AG09309 (cell line): ENCODE results near the gene RNASE4.
A peak's percentile ranks its signal among the peaks of the same experiment; 100 is the strongest.

ENCODE experiments used
- DNase-seq: peaks from one replicate; pipeline ENCODE4 v3.0.0-alpha.2; 2010; ENCODE audit warnings: low read depth
- H3K4me3 ChIP-seq: 2 replicates; pipeline ENCODE4 v1.5.1; 2011; ENCODE audit warnings: mild to moderate bottlenecking, low read depth, low read length, moderate library complexity; ENCODE audit not compliant: control insufficient read depth
- TF ChIP-seq, protein P1 (sequence below): IDR thresholded peaks from 2 replicates; pipeline ENCODE4 v1.5.1; 2011; ENCODE audit warnings: mild to moderate bottlenecking, low read depth, low read length, inconsistent platforms; ENCODE audit not compliant: insufficient read depth, control insufficient read depth; ENCODE audit errors: missing control alignments

RNASE4 gene

DNA sequence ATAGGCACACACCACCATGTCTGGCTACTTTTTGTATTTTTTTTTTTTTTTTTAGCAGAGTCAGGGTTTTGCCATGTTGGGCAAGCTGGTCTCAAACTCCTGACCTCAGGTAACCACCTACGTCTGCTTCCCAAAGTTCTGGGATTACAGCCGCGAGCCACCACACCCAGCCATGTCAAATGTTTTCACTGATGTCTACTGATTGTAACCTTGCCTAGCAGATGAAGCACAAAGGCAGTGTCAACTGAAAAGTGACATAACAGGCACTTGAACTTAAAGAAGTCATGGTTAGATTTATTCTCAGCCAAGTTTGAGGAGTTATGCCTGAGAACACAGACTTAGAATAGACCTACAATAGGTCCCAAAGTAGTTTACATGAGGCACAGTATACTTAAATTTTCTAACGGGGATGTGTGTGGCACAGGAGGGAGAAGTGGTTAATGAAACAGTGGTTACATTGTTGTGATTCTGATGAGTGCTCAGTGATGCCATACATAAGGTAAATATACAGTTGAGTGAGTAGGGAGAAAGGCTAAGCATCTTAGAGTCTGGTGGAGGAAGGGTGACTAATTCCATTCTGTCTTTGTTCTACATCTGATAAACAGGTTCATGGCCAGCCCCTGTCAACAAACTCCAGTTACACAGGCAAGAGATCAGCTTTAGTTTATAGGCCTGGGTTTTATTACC is 12.6 kb upstream of the RNASE4 start:
- no peak overlapping the region for H3K4me3 ChIP-seq
- TF ChIP-seq, protein P1, sequence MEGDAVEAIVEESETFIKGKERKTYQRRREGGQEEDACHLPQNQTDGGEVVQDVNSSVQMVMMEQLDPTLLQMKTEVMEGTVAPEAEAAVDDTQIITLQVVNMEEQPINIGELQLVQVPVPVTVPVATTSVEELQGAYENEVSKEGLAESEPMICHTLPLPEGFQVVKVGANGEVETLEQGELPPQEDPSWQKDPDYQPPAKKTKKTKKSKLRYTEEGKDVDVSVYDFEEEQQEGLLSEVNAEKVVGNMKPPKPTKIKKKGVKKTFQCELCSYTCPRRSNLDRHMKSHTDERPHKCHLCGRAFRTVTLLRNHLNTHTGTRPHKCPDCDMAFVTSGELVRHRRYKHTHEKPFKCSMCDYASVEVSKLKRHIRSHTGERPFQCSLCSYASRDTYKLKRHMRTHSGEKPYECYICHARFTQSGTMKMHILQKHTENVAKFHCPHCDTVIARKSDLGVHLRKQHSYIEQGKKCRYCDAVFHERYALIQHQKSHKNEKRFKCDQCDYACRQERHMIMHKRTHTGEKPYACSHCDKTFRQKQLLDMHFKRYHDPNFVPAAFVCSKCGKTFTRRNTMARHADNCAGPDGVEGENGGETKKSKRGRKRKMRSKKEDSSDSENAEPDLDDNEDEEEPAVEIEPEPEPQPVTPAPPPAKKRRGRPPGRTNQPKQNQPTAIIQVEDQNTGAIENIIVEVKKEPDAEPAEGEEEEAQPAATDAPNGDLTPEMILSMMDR = no peak
- DNase-seq = no peak

DNA sequence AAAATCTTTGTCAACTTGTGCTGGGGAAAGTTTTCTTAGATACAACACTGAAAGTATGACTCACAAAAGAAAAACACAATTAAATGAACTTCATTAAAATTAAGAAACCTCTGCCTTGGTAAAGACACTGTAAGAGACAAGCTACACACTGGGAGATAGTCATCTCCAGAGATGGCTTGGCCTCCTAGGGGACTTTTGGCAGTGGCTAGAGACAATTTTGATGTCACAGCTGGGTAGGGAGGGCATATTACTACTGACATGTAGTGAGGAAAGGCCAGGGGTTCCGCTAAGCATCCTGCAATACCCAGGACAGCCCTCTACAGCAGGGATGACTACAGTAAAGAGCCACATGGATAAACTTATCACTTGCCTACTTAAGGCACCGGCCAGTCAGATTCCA is 8.7 kb upstream of the RNASE4 start:
- no peak overlapping the region for H3K4me3 ChIP-seq
- no peak for DNase-seq
- TF ChIP-seq, protein P1 = no peak

DNA sequence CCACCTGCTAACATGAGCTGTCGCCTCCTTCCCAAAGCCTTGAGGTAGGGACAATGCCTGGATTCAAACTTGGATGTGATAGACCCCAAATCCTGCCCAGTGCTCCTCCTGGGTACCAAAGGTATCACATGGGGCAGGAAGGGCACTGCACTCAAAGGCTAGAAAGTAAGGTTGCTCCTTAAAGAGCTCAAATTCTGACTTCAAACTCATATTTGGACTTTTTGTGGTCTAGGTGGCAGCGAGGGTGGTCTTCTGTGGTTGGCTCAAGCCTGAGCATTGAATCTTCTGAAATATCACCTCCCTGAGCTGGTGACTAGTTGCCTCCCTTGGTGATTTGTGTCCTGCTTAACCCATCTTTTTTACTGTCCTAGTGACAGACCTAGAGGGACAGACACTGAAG is 8.3 kb upstream of the RNASE4 start:
- H3K4me3 ChIP-seq = no peak overlapping the region
- TF ChIP-seq, protein P1 = no peak
- DNase-seq = no peak

DNA sequence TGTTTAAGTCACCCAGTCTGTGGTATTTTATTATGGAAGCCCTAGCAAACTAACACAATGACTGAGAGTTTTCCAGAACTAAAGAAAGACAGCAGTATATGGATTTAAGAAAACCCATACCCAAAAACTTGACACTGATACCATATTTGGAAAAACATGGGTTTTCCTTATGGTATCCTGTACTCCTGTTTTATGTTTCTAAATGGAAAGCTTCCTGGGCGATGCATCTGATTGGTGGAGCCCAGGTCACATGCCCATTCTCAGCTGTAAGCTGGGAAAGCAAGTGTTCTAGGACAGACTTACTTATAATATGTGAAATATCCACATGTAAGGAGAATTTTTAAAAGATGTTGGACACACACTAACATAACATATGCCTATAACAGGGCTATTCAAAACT is 4.5 kb upstream of the RNASE4 start:
- TF ChIP-seq, protein P1 = no peak
- no peak overlapping the region for H3K4me3 ChIP-seq
- no peak for DNase-seq

DNA sequence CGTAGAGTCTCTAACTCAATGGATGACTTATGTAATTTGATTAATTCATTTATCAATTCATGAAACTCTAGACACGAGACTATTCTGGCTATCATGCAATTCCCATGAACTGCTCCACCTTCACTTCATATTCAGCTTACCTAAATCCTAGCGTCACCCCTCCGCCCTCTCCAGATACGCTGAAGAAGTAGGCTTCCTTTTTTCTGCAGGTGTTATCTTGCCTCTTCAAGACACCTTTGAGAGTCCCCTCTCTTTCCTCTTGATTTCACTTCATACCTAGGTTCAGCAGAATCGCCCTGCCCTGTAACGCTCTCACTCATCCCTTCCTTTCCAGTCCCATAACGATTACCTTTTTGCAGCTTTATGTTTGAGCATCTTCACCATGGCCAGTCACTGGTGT is 4.0 kb upstream of the RNASE4 start:
- no peak overlapping the region for H3K4me3 ChIP-seq
- no peak for DNase-seq

DNA sequence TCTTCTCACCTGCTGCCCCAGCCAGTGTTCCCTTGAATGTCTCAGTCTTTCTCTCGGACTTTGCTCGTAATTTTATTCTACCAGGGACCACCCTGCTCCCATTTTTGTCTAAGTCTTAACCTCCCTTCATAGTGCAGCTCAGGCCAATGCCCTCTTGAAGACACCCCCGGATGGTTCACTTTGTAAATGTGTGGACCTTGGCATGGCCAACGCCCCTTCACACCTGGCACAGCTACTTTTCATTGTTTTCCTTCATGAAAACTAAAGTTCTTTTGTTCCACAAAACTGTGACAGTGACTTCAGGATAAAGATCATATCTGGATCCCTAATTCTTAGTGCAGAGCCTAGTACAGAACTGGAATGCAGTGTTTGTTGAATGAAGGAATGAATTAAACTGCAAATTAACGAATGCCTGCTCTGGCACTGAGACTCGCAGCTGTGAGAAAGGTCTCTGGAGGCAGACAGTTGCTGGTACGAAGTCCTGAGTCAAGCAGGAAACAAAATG is 3.5 kb upstream of the RNASE4 start:
- H3K4me3 ChIP-seq = peak overlapping the region; percentile 44
- TF ChIP-seq, protein P1 = no peak
- DNase-seq = no peak

More for the DNA sequence above, 4.0 kb upstream of the RNASE4 start:
- TF ChIP-seq, protein P1 = no peak
